ENCODE measurements around the gene C9orf57.
"Not testable (repeated sequence)": the region's sequence is repeated elsewhere in the genome, so short reads cannot be mapped to it uniquely, and the experiment has no call there.

The C9orf57 gene, protein sequence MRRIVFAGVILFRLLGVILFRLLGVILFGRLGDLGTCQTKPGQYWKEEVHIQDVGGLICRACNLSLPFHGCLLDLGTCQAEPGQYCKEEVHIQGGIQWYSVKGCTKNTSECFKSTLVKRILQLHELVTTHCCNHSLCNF

DNA sequence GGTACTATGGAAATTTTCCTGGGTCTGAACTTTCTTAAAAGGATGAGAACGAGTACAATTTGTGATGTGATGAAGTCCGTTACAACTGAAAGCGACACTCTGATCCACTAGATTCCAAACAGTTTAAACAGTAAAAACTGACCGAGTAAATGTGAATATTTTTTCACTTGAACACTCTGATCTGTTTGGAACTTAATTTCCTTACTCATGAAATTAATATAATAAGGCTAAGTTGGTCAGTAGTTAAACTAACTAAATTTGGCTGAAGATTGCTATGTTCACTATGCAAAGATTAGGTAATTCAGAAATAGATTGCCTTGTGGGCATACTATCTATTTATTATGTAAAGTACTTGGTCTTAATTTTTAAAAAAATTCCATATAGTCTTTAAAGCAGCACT lies at the start of gene C9orf57:
Gene C9orf57, minus strand, starts transcription at position 101 of the 400 bp plus-strand sequence. CDS start 1,282 bp downstream, outside the sequence.
- DNase-seq (ENCODE audit: low read depth, low spot score), result no peak

DNA sequence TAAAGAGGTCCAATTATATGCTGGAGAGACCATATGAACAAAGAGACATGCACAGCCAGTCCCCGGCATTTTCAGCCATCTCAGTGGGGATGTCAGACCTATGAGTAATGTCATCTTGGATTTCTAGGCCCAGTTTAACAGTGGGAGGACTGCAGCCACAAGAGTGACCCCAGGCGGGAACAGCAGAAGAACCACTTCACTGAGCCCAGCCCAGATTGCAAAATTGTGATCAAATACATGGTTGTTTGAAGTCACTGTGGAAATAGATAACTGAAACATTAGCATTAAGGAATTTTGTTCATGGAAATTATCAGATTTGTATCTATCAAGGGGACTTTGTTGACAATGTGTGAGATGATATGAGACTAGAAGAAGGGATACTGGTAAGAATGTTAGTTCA lies 42.1 kb upstream of the C9orf57 start:
- DNase-seq (ENCODE audit: low read depth, low spot score), result no peak

DNA sequence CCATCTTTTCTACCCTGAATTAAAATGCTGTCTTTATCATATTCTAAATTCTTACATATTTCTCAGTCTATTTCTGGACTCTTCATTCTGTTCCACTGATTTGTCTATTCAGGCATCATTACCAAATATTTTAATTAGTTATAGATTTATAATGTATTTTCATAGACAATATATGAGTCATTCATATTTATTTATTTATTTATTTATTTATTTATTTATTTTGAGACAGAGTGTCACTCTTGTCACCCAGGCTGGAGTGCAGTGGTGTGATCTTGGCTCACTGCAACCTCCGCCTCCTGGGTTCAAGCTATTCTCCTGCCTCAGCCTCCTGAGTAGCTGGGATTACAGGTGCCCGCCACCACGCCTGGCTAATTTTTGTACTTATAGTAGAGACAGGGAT lies 35.1 kb upstream of the C9orf57 start:
- DNase-seq (ENCODE audit: low read depth, low spot score), result not testable (repeated sequence)

DNA sequence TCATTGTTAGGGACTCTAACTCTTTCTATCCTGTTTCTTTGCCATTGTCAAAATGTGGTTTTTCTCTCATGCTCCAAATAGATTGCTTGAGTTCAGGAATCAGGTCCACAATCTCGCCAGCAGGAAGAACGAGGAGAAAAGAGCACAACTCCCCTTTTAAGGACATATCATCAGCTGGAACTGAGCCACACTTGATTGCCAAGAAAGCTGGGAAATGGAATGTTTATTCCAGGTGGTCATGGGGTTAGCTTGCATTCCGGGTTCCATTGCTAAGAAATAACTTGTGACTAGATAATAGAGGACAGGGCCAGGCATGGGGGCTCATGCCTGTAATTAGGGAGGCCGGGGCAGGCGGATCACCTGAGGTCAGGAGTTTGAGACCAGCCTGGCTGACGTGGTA lies 32.4 kb upstream of the C9orf57 start:
- DNase-seq (ENCODE audit: low read depth, low spot score), result no peak

DNA sequence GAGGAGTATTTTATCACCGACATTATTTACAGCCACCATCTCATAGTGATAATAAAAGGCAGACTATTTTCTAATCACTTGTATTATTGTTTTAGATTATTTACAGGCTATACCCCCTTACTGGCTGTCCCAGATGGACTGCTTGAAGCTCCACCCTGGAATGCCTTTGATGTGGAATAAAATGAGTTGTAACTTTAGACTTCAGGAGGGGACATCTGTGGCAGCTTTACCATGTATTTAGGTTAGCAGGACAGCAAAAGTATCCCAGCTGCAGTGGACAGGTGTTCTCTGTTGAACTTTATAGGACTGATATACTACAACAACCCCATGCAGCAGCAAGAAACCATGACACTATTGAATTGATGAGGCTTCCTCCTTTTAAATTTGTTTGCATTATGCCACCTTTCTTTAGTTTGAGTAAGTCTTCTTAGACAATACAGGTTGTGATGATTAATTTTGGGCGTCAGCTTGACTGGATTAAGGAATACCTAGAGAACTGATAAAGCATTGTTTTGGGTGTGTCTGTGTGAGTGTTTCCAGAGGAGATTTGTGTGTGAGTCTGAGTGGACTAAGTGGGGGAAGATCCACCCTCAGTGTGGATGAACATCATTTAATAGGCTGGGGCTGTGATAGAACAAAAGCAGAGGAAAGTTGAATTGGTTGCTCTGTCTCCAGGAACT lies 29.2 kb upstream of the C9orf57 start:
- no peak for DNase-seq (ENCODE audit: low read depth, low spot score)

DNA sequence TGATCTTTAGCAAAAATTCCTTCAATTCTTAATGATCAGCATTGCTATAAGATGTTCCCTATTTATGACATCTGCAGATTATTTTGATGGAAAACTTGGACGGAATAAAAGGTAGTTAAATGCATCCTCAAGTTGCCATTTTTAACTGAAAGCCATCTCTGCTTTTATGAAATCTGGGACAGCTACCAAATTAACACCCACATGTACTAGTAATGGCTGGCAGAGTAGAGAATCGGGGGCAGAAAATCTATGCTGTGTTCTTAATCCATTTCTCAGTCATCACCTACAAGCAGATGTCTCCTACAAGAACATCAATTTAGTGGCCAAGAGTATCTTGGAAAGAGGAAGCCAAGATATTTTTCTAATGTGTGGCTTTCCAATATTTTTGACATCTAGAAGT lies 22.1 kb upstream of the C9orf57 start:
- no peak for DNase-seq (ENCODE audit: low read depth, low spot score)

DNA sequence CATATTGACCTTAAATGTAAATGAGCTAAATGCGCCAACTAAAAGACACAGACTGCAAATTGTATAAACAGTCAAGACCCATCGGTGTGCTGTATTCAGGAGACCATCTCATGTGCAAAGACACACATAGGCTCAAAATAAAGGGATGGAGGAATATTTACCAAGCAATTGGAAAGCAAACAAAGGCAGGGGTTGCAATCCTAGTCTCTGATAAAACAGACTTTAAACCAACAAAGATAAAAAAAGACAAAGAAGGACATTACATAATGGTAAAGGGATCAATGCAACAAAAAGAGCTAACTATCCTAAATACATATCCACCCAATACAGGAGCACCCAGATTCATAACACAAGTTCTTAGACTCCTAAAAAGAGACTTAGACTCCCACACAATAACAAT lies 14.3 kb upstream of the C9orf57 start:
- DNase-seq (ENCODE audit: low read depth, low spot score), result not testable (repeated sequence)

DNA sequence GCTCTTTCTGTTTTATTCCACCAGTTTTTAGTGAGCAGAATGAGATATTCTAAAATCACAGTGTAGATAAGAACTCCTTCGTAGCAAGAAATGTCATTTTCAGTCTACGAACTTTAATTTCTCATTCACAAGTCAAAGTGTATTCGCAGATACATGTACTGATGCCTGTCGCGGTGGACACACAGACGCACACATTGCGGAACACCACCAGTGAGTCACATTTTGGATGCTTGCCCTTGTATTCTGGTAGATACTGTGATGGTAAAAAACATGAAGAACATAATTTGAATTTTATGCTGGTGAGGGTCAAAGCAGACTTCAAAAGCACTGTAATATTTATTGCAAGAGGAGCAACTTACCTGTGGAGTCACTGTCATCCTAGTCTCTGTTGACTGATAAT lies 4.7 kb upstream of the C9orf57 start:
- DNase-seq (ENCODE audit: low read depth, low spot score), result no peak

DNA sequence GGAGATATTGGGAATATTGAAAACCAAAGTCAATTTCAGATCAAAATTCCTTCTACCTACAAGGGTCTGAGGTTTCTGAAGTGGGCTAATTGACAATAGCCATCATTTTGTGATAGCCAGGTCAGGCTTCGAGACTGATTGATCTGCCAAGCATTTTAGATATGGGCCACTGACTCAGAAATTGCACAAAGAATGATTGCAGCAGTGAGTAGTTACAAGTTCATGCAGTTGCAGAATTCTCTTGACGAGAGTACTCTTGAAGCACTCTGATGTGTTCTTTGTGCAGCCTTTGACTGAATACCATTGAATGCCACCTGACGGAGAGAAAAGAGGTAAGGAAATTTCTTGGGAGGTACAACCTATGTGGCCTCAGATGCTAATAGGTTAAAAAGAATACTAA lies 8.3 kb downstream of the C9orf57 start:
- no peak for DNase-seq (ENCODE audit: low read depth, low spot score)

DNA sequence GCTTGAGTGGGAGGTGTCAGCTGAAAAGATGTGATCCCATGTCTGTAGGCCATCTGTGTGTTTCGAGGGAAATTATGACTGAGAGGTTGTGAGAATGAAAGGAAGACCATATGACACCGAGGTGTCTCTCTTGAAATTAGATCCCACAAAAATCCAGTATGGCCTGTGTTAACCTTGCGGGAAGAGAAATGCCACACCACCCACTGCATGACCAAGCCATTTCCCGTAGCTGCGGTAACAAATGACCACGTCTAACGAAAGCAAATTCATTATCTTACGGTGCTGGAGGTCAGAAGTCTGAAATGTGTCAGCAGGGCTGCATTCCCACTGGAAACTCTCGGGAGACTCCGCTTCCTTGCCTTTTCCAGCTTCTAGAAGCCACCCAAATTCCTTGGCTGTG lies 11.6 kb downstream of the C9orf57 start:
- DNase-seq (ENCODE audit: low read depth, low spot score), result no peak

DNA sequence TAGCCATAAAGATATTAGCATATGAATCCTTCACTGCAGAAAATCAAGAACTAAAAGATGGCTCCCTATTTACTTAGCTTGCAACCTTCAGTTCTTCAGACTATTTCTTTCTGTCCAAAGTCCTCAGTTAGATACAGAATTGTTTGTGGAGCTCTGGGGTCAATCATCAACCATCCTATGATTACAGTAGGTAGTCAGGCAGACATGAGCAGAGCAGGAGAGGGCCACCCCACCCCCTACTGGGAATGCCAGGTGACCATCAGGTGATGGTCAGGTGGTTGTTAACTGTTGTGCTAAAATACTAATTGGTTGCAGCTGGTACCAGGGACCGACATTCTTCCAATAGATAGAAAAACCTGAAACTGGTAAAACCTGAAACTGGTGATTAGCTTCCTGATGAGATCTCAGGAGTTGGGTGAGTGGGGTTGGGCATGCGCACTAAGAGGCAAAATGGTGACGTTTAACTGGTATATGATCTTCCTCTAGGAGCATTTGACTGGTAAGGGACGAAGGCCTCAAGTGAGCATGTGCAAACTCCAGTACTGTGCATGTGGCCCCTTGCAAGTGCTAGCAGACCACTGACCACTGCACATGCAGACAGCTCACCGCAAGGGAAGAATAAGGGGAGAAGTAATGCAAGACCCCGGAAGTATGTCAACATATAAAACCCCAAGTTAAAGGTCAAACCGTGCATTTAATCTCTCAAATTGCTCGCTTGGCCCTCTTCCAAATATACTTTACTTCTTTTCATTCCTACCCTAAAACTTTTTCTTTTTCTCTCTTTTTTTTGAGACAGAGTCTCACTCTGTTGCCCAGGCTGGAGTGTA lies 13.6 kb downstream of the C9orf57 start:
- no peak for DNase-seq (ENCODE audit: low read depth, low spot score)

DNA sequence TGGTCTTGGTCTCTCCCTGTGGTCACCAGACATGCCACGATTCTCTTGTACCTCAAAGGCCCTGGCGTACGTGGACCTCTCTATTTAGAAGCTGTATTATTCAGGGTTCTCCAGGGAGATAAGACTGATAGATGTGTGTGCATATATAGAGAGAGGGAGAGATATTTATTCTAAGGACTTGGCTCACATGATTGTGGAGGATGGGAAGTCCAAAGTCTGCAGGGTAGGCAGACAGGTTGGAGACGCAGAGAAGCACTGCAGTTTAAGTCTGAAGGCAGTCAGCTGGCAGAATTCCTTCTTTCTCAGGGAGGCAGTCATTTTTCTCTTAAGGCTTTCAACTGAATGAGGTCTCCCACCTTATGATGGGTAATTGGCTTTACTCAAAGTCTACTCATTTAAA lies 16.3 kb downstream of the C9orf57 start:
- no peak for DNase-seq (ENCODE audit: low read depth, low spot score)

DNA sequence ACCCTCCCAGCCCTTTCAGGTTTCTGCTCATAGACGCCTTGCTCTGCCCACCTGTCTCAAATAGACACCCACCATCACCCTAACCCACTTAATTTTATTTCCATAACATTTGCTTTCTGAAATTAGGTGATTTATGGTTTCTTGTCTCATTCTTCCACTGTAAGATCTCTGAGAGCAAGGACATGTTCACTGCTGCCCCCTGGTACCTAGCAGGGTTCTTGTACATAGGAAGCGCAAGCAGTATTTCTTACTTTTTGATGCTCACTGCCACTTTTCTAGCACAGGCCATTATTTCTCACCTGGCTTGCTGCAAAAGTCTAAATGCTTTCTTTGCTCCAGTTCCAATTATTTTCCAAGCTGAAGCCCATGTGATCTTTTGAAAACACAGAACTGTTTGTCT lies 16.8 kb downstream of the C9orf57 start:
- no peak for DNase-seq (ENCODE audit: low read depth, low spot score)

DNA sequence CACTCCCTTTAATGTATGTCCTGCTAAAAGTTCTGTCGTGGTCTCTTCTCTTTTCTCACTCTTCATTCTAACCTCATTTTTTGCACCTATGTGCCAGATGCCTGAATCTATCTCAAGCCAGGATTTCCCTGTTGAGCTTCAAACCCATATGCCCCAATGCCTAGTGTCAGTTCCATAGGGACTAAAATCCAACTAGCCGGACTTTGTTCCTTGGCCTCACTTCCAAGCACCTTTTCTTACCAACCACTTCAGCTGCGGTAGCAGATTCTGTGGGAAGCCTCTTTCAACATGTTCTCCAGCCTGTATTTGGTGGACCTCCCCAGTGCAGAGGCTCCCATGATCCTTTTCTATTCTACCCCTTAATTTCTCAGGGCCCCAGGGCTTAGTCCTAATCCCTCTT lies 17.5 kb downstream of the C9orf57 start:
- DNase-seq (ENCODE audit: low read depth, low spot score), result no peak

DNA sequence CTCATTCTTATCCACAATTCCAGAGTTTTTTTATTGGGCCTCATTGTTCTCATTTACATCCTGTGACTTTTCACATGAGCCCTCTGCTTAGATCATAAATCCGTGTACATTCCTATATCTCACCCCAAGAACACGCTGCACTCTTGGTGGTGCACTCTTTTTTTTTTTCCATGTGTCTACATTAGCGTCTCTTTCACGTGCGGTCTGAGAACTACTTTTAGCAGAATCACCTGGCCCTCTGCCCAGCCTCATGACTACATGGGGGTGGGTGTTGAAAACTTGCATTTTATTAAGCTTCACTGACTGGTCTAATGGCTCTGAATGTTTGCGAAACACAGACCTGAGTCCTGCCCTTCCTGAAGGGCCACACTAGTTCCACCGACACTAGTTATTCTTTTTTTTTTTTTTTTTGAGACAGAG lies 18.6 kb downstream of the C9orf57 start:
- no peak for DNase-seq (ENCODE audit: low read depth, low spot score)

DNA sequence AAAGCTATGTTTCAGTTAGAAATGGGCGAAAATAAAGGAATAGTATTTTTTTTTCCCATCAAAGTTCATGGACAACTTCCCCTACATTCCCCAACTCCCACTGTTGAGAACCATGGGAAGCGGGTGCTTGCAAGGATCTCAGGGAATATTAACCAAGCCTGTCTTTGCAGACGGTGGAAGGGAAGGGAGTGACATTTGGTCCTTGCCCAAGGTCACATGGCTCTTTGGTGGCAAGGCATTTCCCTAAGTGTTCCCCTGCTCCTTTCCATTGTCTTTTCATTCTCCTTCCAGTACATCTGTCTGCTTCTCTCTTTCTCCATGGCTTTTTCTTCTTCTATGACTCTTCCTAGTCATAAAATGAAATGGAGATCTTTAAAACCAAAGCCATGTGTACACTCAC lies 19.0 kb downstream of the C9orf57 start:
- DNase-seq (ENCODE audit: low read depth, low spot score), result no peak

DNA sequence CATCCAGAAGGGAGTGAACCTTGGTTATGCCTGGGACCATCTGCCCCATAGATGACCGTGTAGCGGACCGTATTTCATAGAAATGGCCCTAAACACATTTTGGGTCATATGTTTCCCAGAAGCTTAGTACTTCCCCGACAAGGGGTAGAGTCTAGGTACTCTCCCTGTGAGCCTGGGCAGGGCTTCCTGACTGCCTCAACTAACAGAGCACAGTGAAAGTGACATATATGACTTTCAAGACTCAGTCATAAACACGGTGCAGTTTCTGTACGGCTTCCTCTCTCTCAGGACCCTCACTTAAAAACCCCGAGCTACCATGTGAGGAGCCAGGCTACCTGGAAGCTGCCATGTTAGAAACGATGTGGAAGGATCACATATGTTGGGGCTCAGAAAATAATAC lies 20.9 kb downstream of the C9orf57 start:
- DNase-seq (ENCODE audit: low read depth, low spot score), result no peak

DNA sequence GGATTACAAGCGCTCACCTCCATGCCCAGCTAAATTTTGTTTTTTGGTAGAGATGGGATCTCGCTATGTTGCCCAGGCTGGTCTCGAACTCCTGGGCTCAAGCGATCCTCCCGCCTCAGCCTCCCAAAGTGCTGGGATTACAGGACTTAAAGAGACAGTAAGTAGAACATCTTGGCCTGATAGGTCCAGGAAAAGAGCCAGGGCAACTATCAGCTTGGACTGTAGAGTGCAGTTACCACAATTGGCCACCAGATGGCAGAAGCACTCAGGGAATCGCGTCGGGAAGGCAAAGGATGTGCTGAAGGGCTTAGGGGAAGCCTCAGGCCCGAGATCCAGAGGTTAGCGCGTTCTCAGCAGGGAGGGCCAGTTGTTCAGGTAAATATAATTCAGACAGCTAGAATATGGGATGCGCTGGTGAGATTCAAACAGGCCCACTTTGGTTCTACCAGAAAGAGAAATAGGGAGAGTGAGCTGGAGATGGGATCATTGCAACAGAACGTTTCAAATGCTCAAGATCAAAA lies 21.5 kb downstream of the C9orf57 start:
- DNase-seq (ENCODE audit: low read depth, low spot score), result peak; percentile 43

DNA sequence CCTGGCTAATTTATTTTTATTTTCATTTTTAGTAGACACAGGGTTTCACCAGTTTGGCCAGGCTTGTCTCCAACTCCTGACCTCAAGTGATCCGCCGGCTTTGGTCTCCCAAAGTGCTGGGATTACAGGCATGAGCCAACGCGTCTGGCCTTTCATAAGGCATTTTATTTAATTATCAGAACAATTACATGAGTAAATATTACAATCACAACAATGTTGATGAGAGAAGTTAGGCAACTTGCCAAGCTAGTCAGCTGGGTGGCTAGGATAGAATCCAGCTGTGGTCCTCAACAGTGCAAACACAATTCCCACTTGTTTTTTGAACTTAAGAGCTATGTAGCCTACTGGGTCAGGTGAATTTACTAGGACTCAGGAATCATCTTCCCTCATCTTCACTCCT lies 22.0 kb downstream of the C9orf57 start:
- DNase-seq (ENCODE audit: low read depth, low spot score), result no peak

DNA sequence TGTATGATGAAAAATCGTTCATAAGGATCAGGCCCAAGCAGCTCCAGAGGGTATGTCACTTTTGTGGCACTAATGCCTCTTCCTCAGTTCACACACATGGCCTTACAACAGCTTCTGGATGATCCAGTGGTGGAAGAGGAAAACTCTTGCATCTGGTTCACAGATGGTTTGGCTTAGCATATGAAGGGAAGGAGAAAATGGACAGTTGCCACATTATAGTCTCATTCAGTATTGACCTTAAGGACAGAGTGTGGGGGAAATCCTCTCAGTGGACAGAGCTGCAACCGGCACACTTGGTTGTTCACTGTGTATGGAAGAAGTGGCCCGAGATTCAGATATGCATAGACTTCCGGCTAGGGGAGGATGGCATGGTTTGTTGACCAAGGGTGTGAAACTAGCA lies 22.8 kb downstream of the C9orf57 start:
- DNase-seq (ENCODE audit: low read depth, low spot score), result no peak

DNA sequence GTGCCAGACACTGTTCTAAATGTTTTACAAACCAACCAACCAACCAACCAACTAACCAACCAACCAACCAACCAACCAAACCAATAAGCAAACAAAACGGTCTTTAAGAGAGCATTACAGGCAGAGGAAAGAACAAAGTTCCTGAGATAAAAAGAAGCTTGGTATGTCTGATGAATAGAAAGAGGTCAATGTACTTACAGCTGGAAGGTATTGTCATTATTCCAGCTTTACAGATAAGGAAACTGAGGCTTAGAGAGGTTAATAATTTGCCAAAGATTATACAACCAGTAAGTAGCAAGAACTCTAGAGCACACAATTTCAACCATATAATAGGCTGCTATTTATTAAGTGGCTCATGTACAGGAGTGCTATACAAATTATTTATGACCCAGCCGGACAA lies 29.6 kb downstream of the C9orf57 start:
- DNase-seq (ENCODE audit: low read depth, low spot score), result no peak

DNA sequence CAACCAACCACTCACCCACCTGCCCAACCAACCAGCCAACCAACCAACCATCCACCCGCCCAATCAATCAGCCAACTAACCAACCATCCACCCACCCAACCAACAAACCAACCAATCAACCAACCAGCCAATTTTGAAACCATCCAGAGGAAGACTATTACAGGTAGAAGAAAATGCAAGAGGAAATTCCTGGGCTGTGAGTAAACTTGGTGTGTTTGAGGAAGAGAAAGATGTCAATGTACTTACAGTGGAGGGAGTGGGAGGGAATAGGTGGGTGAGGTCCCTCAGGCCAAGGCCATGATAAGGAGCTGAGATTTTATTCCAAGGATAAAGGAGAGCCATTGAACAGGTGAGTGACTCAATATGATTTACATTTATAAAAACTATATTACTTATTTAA lies 30.4 kb downstream of the C9orf57 start:
- DNase-seq (ENCODE audit: low read depth, low spot score), result no peak

DNA sequence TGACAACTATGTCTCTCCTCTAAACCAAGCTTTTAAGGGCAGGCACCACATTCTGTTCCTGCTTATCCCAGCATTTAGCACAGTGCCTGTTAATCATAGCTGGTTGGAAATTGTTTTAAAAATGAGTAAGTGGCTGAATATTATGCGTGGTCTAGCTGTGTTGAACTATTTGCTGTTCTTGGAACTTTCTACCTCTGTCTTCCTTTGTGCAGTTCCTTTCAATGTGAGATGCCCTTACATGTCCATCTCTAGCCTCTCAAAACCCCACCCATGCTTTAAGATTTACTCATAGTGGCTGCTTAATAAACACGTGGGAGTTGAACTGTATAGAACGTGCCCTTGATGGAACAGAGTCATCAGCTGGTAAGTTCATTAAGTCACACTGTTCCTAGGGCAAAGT lies 34.5 kb downstream of the C9orf57 start:
- no peak for DNase-seq (ENCODE audit: low read depth, low spot score)

Data from smooth muscle cell of the brain vasculature (primary cell).